HepG2 (cell line): ENCODE measurements around the gene MRO. TPM values are rescaled to one million over a fixed set of nuclear protein-coding genes. Genes with fewer than 3 reads are reported as not detected.

ENCODE experiments used
- ATAC-seq: fragments of 200-7000 bp; cut with Tn5 transposase; 3 replicates; pipeline ENCODE4 v1.9.1; 2020; ENCODE audit warnings: mild to moderate bottlenecking, moderate library complexity
- BruUV-seq: library from RNA; stranded (reverse); fragments of 400-500 nt; replicated peaks from 2 replicates; lab custom pipeline; 2021; lab: Mats Ljungman, UMichigan
- CTCF ChIA-PET: fragments of 300-600 bp; formaldehyde crosslinking; extraction: SDS; loops from one replicate; lab custom pipeline; 2021; ENCODE audit warnings: low total read pairs, inconsistent platforms, low intra/inter-chr PET ratio; lab: Yijun Ruan, JAX
- POLR2A ChIA-PET: fragments of 350-600 bp; sonication (Branson Sonifier 250); formaldehyde crosslinking; loops from one replicate; lab custom pipeline; 2020; ENCODE audit warnings: antibody characterized with exemption, inconsistent platforms; lab: Yijun Ruan, JAX
- DNase-seq: peaks from one replicate; pipeline ENCODE4 v3.0.0-alpha.2; 2015; ENCODE audit warnings: low spot score
- FAIRE-seq: peaks from 3 replicates; lab custom pipeline; 2011; peaks lifted over from hg19 to GRCh38; lab: Jason Lieb, UNC
- H2AFZ ChIP-seq: one replicate; pipeline ENCODE4 v1.6.1; 2011; ENCODE audit warnings: low read length, inconsistent platforms
- H3K27ac ChIP-seq: fragments of 300-600 bp; 3 replicates; pipeline ENCODE4 v1.8.0; 2011; ENCODE audit warnings: mixed run types, mild to moderate bottlenecking, mixed read lengths, low read length, inconsistent platforms; ENCODE audit not compliant: insufficient read depth; ENCODE audit errors: extremely low read length
- H3K27me3 ChIP-seq, 2 experiments: fragments of 200-600 bp in 1 of 2; 2 replicates in 1 of 2; 3 replicates in 1 of 2; pipeline versions ENCODE4 v1.6.0 to v1.8.0; 2011; ENCODE audit warnings: low read length in 2 of 2, mild to moderate bottlenecking in 2 of 2, moderate library complexity in 2 of 2, inconsistent platforms in 1 of 2; ENCODE audit not compliant: insufficient read depth in 2 of 2, control insufficient read depth in 1 of 2
- H3K36me3 ChIP-seq, 2 experiments: fragments of 200-600 bp in 1 of 2; replicated peaks in 1 of 2; 2 replicates in 1 of 2; 3 replicates in 1 of 2; pipeline versions ENCODE4 v1.5.1 to v1.8.0; 2011; ENCODE audit warnings: low read length in 2 of 2, inconsistent platforms in 1 of 2; ENCODE audit not compliant: insufficient read depth in 2 of 2, control insufficient read depth in 1 of 2
- H3K4me1 ChIP-seq: 2 replicates; pipeline ENCODE4 v1.5.1; 2012; ENCODE audit warnings: low read length, inconsistent platforms; ENCODE audit not compliant: insufficient read depth
- H3K4me2 ChIP-seq: 2 replicates; pipeline ENCODE4 v1.6.0; 2011; ENCODE audit warnings: low read depth, low read length, inconsistent platforms
- H3K4me3 ChIP-seq, 3 experiments: fragments of 200-600 bp in 1 of 3; sonication (generic), shearing (Covaris generic) in 1 of 3; replicated peaks in 1 of 3; 2 replicates each; pipeline ENCODE4 v1.5.1; 2011 to 2016; ENCODE audit warnings: low read length in 3 of 3, inconsistent platforms in 2 of 3, low read depth in 2 of 3, mild to moderate bottlenecking in 2 of 3, control low read depth in 1 of 3, mixed read lengths in 1 of 3; ENCODE audit not compliant: insufficient read depth in 1 of 3
- H3K79me2 ChIP-seq: one replicate; pipeline ENCODE4 v1.6.1; 2011; ENCODE audit warnings: low read length, inconsistent platforms; ENCODE audit not compliant: insufficient read depth
- H3K9ac ChIP-seq: 2 replicates; pipeline ENCODE4 v1.6.0; 2011; ENCODE audit warnings: mild to moderate bottlenecking, low read depth, low read length, inconsistent platforms; ENCODE audit not compliant: insufficient read depth
- H3K9me3 ChIP-seq: 2 replicates; pipeline ENCODE4 v1.5.1; 2012; ENCODE audit warnings: mild to moderate bottlenecking, low read length
- H4K20me1 ChIP-seq: 2 replicates; pipeline ENCODE4 v1.6.0; 2011; ENCODE audit warnings: inconsistent platforms, mild to moderate bottlenecking, low read length, moderate library complexity; ENCODE audit not compliant: insufficient read depth
- BORCS8-MEF2B ChIP-seq: sonication (generic); formaldehyde crosslinking; IDR thresholded peaks from 2 replicates; pipeline ENCODE4 v1.8.0; 2022; ENCODE audit warnings: mild to moderate bottlenecking, missing genetic modification reagents
- FOXA3 ChIP-seq: IDR thresholded peaks from 2 replicates; pipeline ENCODE4 v1.6.1; 2016; ENCODE audit warnings: missing genetic modification reagents, missing compliant biosample characterization
- GATAD2A ChIP-seq: IDR thresholded peaks from 2 replicates; pipeline ENCODE4 v1.6.1; 2016
- HMGA1 ChIP-seq: sonication (generic); formaldehyde crosslinking; conservative IDR thresholded peaks from 2 replicates; pipeline ENCODE4 v1.4.0; 2020; ENCODE audit warnings: missing genetic modification reagents
- NFE2 ChIP-seq: sonication (generic); formaldehyde crosslinking; IDR thresholded peaks from 2 replicates; pipeline ENCODE4 v1.4.0; 2020; ENCODE audit warnings: missing genetic modification reagents
- PHF20 ChIP-seq: sonication (generic); formaldehyde crosslinking; IDR thresholded peaks from 2 replicates; pipeline ENCODE4 v1.5.0; 2020; ENCODE audit warnings: mild to moderate bottlenecking, missing genetic modification reagents
- RNF2 ChIP-seq: fragments of 450-650 bp; conservative IDR thresholded peaks from 2 replicates; pipeline ENCODE4 v1.6.1; 2016; ENCODE audit warnings: low read depth
- ZC3H4 ChIP-seq: sonication (generic); formaldehyde crosslinking; IDR thresholded peaks from 2 replicates; pipeline ENCODE4 v1.4.0; 2020; ENCODE audit warnings: missing genetic modification reagents, borderline replicate concordance
- ZNF24 ChIP-seq: fragments of 450-650 bp; IDR thresholded peaks from 2 replicates; pipeline ENCODE4 v1.6.1; 2017; ENCODE audit warnings: antibody characterized with exemption, mild to moderate bottlenecking
- ZNF883 ChIP-seq: sonication (generic); formaldehyde crosslinking; IDR thresholded peaks from 2 replicates; pipeline ENCODE4 v1.5.1; 2020; ENCODE audit warnings: mild to moderate bottlenecking, missing genetic modification reagents; ENCODE audit errors: not compliant biosample characterization
- WGBS: methylation state at CpG from one replicate; pipeline ENCODE4 v1.1.6; 2017; ENCODE audit warnings: low lambda C conversion rate; 5-methylcytosine and 5-hydroxymethylcytosine counted together
- in situ Hi-C: cut with HindIII; loops from 2 replicates; pipeline ENCODE4 v1.10.0; 2017; ENCODE audit warnings: low pct_unique_long_range_greater_than_20kb; ENCODE audit not compliant: extremely low pct_ligation_motif_present
- intact Hi-C: fragments of 100-400 bp; cut with micrococcal nuclease; formaldehyde crosslinking; loops from one replicate; pipeline ENCODE4 v1.10.0; 2022; ENCODE audit not compliant: unreplicated experiment
- polyA plus RNA-seq, 8 experiments: library from polyadenylated mRNA; depleted of rRNA in 3 of 8; stranded (reverse) in 7 of 8; unstranded in 1 of 8; fragments of >200 nt; fragmentation: Illumina TruSeq in 4 of 8; extraction: Trizol in 4 of 8; gene quantifications; 2 replicates each; pipeline versions ENCODE4 v1.2.1 to v1.2.3, GENCODE V29; 2011 to 2016; ENCODE audit warnings: low read depth in 4 of 8, missing spikeins in 1 of 8, mixed read lengths in 1 of 8; ENCODE audit not compliant: insufficient read depth in 1 of 8
- total RNA-seq, 5 experiments: library from RNA; depleted of rRNA; stranded (reverse); fragments of >200 nt; fragmentation: Illumina TruSeq; extraction: Trizol; gene quantifications; 2 replicates each; pipeline ENCODE4 v1.2.3, GENCODE V29; 2016; ENCODE audit warnings: low read depth in 1 of 5
- TF ChIP-seq, protein P1 (sequence below), 2 experiments: fragments of 450-650 bp in 1 of 2; sonication (generic) in 1 of 2; formaldehyde crosslinking in 1 of 2; IDR thresholded peaks; 2 replicates each; pipeline versions ENCODE4 v1.6.1 to v1.8.0; 2016 to 2022; ENCODE audit warnings: antibody characterized with exemption in 1 of 2, mild to moderate bottlenecking in 1 of 2, missing genetic modification reagents in 1 of 2
- TF ChIP-seq, protein P2 (sequence below): sonication (generic); formaldehyde crosslinking; IDR thresholded peaks from 2 replicates; pipeline ENCODE4 v1.4.0; 2020; ENCODE audit warnings: mild to moderate bottlenecking, missing genetic modification reagents
- TF ChIP-seq, protein P3 (sequence below): sonication (generic); formaldehyde crosslinking; IDR thresholded peaks from 2 replicates; pipeline ENCODE4 v1.8.1; 2023; ENCODE audit warnings: mild to moderate bottlenecking, moderate library complexity, missing genetic modification reagents

MRO gene
- total and polyA plus RNA-seq, 2 of the 13 experiments (the other 11 are each of a cell fraction or from before 2014, with no cell fraction given): not detected

DNA sequence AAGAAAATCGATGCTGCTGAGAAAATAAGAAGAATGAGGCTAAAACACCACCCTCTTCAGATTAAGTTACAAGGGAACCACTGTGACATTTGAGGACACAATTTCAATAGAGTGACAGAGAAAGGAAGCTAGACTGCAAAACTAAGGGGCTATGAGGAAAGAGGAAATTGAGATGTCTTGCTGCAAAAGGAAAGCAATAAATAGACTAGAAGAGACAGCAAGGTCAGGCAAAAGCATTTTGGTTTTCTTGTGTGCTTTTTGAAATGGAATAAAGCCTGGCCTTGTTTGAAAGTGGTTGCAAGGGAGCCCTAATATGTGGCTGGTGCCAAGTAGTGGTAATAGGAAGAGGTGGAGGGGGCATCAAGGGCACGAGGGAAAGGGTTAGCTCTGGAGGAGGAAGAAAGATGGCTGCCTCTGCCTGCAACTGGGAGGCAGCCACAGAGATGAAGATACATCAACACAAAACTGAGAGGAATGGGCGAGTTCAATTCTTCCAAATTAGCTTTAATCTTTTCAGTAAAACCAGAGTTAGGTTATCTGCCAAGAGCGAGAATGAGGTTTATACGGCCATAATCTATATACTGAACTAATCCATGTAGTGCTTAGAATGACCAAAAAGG lies 1.2 kb upstream of the MRO start:
- H3K9ac ChIP-seq: no peak overlapping the region
- no peak overlapping the region for H2AFZ ChIP-seq
- intact Hi-C loops: loop anchor here (1.0 to 5.0 kb wide), 3 partner anchors 46 to 230 kb away; partner anchors contain the start of gene ELAC1
- ATAC-seq: no peak
- POLR2A ChIA-PET: no interaction called here
- CTCF ChIA-PET: interaction anchor here (2.5 kb wide), 1 partner anchor 230 kb away, joined by 37 read pairs; no protein-coding TSS in a partner anchor
- in situ Hi-C loops: no loop called here
- H3K9me3 ChIP-seq: no peaks in the 10 kb centered on the region
- no peaks in the 10 kb centered on the region; a peak in 1 of 5 replicates for H3K27me3 ChIP-seq
- H3K27ac ChIP-seq: no peak overlapping the region
- H3K4me3 ChIP-seq: no peak overlapping the region
- H3K36me3 ChIP-seq: no peaks in the 10 kb centered on the region
- WGBS: 38% methylated on average over 5 of the region's 5 CpGs
- peaks cover 19% of the 10 kb centered on the region for H3K4me1 ChIP-seq
- no peak for FAIRE-seq
- DNase-seq: no peak
- BruUV-seq: no TSS peak
- no peak overlapping the region for H3K4me2 ChIP-seq
- no peaks in the 10 kb centered on the region for H3K79me2 ChIP-seq
- H4K20me1 ChIP-seq: no peaks in the 10 kb centered on the region
- TF ChIP-seq FOXA3 (CRISPR knock-in tag): no peak
- TF ChIP-seq, protein P1, sequence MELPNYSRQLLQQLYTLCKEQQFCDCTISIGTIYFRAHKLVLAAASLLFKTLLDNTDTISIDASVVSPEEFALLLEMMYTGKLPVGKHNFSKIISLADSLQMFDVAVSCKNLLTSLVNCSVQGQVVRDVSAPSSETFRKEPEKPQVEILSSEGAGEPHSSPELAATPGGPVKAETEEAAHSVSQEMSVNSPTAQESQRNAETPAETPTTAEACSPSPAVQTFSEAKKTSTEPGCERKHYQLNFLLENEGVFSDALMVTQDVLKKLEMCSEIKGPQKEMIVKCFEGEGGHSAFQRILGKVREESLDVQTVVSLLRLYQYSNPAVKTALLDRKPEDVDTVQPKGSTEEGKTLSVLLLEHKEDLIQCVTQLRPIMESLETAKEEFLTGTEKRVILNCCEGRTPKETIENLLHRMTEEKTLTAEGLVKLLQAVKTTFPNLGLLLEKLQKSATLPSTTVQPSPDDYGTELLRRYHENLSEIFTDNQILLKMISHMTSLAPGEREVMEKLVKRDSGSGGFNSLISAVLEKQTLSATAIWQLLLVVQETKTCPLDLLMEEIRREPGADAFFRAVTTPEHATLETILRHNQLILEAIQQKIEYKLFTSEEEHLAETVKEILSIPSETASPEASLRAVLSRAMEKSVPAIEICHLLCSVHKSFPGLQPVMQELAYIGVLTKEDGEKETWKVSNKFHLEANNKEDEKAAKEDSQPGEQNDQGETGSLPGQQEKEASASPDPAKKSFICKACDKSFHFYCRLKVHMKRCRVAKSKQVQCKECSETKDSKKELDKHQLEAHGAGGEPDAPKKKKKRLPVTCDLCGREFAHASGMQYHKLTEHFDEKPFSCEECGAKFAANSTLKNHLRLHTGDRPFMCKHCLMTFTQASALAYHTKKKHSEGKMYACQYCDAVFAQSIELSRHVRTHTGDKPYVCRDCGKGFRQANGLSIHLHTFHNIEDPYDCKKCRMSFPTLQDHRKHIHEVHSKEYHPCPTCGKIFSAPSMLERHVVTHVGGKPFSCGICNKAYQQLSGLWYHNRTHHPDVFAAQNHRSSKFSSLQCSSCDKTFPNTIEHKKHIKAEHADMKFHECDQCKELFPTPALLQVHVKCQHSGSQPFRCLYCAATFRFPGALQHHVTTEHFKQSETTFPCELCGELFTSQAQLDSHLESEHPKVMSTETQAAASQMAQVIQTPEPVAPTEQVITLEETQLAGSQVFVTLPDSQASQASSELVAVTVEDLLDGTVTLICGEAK (IDR thresholded peaks at IDR 0.05): no peak
- TF ChIP-seq, protein P1 (CRISPR knock-in tag; IDR thresholded peaks at IDR 0.05): no peak
- TF ChIP-seq NFE2 (CRISPR knock-in tag): no peak
- TF ChIP-seq HMGA1: no peak
- TF ChIP-seq ZNF24: no peak
- TF ChIP-seq ZC3H4 (CRISPR knock-in tag): no peak
- TF ChIP-seq BORCS8-MEF2B (CRISPR knock-in tag): no peak
- no peak for TF ChIP-seq PHF20 (CRISPR knock-in tag)
- TF ChIP-seq ZNF883 (CRISPR knock-in tag): no peak
- TF ChIP-seq, protein P2, sequence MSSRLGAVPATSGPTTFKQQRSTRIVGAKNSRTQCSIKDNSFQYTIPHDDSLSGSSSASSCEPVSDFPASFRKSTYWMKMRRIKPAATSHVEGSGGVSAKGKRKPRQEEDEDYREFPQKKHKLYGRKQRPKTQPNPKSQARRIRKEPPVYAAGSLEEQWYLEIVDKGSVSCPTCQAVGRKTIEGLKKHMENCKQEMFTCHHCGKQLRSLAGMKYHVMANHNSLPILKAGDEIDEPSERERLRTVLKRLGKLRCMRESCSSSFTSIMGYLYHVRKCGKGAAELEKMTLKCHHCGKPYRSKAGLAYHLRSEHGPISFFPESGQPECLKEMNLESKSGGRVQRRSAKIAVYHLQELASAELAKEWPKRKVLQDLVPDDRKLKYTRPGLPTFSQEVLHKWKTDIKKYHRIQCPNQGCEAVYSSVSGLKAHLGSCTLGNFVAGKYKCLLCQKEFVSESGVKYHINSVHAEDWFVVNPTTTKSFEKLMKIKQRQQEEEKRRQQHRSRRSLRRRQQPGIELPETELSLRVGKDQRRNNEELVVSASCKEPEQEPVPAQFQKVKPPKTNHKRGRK (CRISPR knock-in tag): no peak
- TF ChIP-seq, protein P3, sequence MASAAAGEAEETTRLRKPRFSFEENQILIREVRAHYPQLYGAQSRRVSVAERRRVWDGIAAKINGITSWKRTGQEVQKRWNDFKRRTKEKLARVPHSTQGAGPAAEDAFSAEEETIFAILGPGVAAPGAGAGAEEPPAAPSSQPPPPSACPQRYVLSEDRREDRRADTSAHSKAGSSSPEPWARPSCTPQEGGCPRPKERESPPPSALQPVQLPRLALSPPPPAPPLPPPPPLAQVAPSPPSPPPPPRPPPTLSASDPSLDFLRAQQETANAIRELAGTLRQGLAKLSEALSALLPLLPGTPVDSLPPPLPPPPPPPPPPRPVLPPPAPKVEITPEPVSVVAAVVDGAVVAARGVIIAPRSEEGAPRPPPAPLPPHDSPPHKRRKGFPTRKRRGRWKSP (CRISPR knock-in tag): no peak
- no peak for TF ChIP-seq GATAD2A
- no peak for TF ChIP-seq RNF2
